ENCODE measurements around the gene DPYSL5.
A peak's percentile ranks its signal among the peaks of the same experiment; 100 is the strongest.

GRCh38 chr2:26846334-26847306 lies 1.3 kb upstream of the DPYSL5 start:
- TF ChIP-seq, protein P1, sequence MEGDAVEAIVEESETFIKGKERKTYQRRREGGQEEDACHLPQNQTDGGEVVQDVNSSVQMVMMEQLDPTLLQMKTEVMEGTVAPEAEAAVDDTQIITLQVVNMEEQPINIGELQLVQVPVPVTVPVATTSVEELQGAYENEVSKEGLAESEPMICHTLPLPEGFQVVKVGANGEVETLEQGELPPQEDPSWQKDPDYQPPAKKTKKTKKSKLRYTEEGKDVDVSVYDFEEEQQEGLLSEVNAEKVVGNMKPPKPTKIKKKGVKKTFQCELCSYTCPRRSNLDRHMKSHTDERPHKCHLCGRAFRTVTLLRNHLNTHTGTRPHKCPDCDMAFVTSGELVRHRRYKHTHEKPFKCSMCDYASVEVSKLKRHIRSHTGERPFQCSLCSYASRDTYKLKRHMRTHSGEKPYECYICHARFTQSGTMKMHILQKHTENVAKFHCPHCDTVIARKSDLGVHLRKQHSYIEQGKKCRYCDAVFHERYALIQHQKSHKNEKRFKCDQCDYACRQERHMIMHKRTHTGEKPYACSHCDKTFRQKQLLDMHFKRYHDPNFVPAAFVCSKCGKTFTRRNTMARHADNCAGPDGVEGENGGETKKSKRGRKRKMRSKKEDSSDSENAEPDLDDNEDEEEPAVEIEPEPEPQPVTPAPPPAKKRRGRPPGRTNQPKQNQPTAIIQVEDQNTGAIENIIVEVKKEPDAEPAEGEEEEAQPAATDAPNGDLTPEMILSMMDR (IDR thresholded peaks at IDR 0.05): peak; percentile 97
- TF ChIP-seq, protein P2, sequence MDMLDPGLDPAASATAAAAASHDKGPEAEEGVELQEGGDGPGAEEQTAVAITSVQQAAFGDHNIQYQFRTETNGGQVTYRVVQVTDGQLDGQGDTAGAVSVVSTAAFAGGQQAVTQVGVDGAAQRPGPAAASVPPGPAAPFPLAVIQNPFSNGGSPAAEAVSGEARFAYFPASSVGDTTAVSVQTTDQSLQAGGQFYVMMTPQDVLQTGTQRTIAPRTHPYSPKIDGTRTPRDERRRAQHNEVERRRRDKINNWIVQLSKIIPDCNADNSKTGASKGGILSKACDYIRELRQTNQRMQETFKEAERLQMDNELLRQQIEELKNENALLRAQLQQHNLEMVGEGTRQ (IDR thresholded peaks at IDR 0.05): no peak
- TF ChIP-seq POLR2A (IDR thresholded peaks at IDR 0.05; ENCODE audit: low read length) (no peak), ZFP36 (IDR thresholded peaks at IDR 0.05; ENCODE audit: borderline replicate concordance, partially characterized antibody) (no peak), NR3C1 (IDR thresholded peaks at IDR 0.05) (no peak), ESRRA (IDR thresholded peaks at IDR 0.05; ENCODE audit: borderline replicate concordance, low read length) (no peak), MYC (IDR thresholded peaks at IDR 0.05; ENCODE audit: borderline replicate concordance, low read length) (no peak), RAD21 (conservative IDR thresholded peaks at IDR 0.05 in 1 of 2, IDR thresholded peaks at IDR 0.05 in 1 of 2) (peak; percentile 96 to 97)
- TF ChIP-seq, protein P3, sequence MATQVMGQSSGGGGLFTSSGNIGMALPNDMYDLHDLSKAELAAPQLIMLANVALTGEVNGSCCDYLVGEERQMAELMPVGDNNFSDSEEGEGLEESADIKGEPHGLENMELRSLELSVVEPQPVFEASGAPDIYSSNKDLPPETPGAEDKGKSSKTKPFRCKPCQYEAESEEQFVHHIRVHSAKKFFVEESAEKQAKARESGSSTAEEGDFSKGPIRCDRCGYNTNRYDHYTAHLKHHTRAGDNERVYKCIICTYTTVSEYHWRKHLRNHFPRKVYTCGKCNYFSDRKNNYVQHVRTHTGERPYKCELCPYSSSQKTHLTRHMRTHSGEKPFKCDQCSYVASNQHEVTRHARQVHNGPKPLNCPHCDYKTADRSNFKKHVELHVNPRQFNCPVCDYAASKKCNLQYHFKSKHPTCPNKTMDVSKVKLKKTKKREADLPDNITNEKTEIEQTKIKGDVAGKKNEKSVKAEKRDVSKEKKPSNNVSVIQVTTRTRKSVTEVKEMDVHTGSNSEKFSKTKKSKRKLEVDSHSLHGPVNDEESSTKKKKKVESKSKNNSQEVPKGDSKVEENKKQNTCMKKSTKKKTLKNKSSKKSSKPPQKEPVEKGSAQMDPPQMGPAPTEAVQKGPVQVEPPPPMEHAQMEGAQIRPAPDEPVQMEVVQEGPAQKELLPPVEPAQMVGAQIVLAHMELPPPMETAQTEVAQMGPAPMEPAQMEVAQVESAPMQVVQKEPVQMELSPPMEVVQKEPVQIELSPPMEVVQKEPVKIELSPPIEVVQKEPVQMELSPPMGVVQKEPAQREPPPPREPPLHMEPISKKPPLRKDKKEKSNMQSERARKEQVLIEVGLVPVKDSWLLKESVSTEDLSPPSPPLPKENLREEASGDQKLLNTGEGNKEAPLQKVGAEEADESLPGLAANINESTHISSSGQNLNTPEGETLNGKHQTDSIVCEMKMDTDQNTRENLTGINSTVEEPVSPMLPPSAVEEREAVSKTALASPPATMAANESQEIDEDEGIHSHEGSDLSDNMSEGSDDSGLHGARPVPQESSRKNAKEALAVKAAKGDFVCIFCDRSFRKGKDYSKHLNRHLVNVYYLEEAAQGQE (IDR thresholded peaks at IDR 0.05): no peak

All from A549 (cell line).